GM19324 (cell line): ENCODE measurements around the gene GPC5.

Experiments
- ATAC-seq: cut with Tn5 transposase; IDR thresholded peaks from one replicate; pipeline ENCODE4 v1.9.1; 2021; ENCODE audit warnings: mild to moderate bottlenecking, moderate library complexity; ENCODE audit not compliant: unreplicated experiment, low FRiP score

The GPC5 gene

DNA sequence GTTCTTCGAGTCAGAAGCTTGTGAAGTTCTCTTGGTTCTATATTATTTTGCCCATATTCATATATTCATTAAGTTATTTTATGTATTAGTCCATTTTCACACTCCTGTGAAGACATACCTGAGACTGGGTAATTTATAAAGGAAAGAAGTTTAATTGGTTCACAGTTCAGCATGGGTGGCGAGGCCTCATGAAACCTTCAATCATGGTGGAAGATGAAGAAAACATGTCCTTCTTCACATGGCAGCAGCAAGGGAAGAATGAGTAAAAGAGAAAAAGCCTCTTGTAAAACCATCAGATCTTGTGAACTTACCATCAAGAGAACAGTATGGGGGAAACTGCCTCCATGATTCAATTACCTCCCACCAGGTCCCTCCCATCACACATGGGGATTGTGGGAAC is 182.3 kb downstream of the GPC5 start:
- ATAC-seq = no peak

DNA sequence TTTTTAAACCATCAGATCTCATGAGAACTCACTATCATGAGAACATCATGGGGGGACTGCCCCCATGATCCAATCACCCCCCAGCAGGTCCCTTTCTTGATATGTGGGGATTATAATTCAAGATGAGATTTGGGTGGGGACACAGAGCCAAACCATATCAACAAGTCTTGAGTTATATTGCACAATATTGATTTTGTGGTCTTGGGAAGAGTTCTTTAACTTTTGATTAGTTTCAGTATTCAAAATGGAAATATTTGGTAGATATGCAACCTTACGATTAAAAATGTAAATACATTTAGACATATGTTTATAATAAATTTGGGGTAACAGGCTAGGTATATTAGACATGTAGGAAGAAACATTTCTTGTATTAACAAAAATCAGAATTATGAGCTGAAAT is 188.2 kb downstream of the GPC5 start:
- no peak for ATAC-seq

DNA sequence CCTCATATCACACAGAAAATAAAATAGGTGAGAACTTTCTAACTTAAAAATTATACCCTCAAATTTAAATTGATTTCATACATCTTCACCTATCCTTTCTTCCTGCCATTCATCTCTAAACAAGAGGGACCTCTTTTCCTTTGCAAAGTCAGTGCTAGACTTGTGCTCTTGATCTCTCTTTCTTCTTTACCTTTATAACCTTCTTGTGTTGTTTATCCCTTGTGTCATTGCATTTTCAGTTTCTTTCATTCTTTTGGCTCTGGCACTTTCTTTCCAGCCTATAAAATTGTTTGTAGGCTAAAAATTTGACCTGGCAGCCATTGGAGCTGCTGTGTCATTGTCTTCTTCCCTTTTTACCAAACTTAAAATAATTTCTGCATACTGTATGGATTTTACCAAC is 190.1 kb downstream of the GPC5 start:
- ATAC-seq = no peak

DNA sequence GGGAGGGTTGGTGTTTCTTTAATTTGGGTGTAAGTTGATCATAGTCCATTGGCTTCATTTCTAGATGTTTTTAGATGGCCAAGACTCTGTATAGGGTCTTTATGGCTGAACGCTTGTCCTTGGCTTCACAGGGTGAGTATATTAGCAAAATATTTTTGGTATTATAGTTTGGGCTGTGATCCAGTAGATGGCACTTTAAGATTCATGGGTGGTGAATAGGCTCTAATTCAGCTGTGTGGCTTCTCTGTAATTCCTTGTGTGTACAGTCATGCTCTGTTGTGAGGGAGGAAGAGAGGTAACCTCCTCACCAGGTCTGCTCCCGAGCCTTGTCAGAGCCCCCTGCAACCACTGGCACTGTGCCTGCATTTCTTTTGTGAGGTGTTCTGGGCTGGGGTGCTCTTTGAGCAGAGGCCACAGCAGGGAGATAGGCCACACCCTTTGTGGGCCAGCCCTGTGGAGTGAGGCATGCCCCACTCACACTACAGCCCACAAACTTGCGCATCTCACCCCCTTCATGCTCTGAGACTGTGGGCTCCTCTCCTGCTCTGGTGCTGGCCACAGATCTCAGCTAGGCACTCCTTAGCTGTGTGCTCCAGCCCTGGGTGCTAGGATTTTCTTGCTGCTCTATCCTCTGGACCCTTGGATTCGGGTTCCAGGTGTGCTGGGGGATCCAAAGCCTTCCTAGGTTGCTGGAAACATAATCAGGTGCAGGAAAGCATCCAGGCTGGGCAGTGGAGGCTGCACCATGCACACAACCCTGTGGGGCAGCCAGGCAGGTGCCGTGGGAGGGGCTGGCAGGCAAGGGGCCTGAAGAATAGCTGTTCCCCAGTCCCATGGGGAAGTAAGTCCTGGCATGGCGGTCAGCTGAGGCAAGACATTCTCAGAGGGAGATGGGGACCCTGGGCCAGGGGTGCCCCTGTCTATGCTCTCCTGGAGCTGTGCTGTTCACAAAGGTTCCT is 193.9 kb downstream of the GPC5 start:
- ATAC-seq = no peak

DNA sequence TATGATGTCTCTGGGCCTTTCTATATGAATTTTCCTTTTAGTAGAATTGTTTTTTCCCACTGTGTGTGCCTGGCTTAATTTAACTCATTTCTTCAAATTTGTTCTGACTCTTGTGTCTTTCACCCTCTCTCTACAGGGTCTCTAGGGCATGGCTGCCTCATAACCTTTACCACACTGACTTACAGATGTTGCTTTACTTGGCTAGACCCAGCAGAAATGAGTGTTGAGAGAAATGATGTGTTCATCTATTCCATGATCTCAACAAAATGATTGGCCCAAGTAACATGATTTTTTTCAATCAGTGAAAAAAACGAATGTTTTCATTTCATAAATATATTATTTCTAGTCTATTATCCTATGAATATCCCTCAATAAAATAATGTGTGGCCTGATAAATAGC is 195.0 kb downstream of the GPC5 start:
- ATAC-seq = no peak

DNA sequence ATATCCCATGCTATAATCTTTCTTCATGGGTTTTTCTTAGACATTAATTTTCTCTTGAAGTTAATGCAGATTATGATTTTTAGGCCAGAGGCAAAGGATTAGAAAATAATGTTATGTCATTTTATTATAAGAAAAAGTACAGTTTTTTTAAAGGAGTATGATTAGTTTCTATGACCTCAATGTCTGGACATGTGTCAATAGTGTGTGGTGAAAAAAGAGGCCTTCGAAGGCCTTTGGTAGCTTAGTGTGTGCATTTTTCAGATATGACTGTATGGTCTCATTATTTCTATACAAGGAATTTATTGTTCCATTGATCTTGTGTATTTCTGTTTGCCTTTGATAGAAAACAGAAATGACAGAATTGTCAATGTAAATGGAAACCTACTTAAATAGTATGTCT is 195.6 kb downstream of the GPC5 start:
- no peak for ATAC-seq

DNA sequence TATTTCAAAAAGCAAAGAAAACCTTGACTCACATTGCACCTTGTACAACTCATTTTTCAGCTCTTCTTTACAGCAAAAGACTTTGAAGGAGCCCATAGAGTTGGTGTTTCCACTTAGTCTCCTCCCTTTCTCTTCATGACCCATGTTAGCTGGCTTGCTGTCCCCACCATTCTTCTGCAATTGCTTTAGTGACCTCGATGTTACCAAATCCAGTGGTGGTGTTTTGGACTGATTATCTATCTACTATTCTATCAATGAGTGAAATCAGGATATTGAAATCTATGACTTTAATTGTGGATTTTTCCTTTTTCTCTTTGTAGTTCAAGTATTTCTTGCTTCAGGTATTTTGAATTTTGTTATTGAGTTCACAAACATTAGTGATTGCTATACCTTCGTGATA is 197.3 kb downstream of the GPC5 start:
- ATAC-seq = no peak

DNA sequence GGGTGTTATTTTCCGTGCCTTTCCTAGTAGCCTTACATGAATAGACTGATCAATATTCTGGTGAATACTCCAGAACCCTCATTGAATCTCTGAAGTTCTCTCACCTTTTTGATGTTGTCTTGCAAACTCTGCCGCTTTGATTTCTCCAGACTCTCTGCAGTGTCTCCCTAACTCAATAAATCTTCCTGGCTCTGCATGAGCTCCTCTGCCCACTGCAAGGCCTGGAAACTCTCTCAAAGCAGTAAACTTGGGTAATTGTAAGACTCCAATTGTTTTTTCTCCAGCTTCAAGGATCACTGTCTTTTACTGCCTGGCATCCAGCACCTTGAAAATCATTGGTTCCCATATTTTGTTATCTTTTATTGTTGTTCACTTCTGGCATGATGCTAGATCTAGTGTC is 198.4 kb downstream of the GPC5 start:
- no peak for ATAC-seq

DNA sequence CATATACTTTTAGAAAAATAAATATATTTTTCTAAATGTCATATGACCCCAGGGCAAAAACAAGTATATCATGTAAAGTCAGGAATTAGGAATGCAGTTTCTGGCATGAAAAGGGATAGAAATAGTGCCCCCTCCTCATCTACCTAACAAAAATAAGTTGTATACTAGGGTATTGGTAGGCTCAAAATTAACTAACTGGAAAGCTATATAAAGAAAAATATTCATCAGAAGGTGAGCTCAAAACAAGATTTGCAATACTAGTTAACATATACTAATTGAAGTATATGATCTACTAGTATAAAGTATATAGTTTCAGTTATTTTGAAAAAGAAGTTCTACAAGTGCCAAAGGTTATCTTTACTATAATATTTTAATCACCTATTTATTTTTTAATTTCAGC is 200.2 kb downstream of the GPC5 start:
- ATAC-seq = no peak

DNA sequence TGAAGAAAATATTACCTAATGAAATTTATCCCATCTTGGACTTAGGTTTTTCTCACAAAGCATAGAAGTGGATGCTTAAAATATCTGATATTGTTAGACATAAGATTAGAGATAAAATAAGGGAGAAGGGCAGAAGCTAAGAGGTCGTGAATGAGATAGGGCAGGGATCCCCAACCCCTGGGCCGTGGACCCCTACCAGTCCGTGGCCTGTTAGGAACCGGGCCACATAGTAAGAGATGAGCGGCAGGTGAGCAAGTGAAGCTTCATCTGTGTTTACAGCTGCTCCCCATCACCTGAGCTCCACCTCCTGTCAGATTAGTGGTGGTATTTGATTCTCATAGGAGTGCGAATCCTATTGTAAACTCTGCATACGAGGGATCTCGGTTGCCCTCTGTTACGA is 202.9 kb downstream of the GPC5 start:
- no peak for ATAC-seq

DNA sequence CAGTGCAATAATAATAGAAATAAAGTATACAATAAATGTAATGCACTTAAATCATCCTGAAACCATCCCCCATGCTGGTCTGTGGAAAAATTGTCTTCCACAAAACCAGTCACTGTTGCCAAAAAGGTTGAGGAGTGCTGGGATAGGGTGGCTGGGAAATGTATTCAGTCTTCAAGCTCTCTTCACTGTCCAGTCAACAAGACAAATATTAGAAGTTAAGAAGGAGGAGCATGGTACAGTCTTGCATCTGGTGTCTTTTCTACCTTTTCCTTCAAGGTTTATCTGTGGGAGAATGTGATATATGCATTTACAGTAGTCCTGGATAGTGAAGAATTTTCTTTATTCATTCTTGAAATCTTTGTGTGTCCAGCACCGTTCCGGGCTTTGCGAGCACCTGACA is 203.4 kb downstream of the GPC5 start:
- ATAC-seq = no peak

DNA sequence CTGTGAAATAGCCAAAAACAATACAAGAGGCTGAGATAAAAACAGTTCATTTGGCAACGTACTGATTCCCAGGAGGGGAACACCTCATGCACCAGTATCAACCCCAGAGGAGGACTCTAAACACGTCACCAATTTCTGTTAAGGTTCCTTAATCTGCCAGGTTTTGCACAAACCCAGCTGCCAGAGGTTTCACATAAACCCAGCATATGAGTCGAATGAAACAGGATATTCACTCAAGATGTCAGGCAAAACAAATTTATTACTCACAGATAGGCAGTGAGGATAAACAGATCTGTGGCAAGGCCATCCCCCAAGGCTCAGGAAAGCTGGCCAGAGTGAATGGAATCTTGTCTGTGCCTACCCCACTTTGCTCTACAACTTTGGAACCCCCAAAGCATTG is 210.9 kb downstream of the GPC5 start:
- no peak for ATAC-seq

DNA sequence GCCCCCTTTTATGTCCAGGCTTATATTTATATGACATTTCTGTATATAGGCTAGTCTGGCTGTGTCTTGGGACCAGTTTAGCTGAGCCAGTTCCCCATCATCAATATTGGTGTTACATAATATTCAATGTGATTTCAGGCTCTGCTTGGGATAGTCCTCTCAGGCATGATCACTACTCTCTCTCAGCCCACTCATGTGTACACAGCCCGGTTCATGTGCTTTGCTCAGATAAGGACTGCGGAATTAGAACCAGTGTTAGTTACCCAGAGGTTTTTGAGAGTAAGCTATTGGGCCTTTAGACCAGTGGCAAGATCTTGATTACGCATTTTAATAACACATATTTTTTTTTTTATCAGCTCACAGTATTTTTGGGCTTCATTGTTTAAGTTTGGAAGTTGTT is 219.9 kb downstream of the GPC5 start:
- ATAC-seq = no peak

DNA sequence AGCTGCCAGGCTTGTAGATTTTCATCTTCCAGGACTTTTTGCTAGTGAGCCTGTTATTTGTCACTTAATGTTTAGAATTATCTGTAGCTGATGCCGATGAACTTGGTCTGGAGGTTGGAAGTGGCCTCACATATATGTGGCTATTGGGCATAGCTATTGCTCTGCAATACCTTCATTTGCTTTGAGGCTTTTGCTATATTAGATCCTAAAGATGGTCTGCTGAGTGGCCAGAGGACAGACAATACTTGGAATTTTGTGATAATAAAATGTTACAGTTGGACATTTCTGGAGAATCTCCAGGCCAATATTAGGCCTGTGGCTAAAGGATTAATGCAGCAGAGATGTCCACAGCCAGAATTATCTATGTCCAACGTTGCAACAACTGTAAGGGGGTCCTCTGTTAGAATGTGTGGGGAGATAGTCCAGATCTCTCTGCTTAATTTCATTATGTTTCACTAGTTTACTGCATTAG is 222.3 kb downstream of the GPC5 start:
- ATAC-seq = no peak

DNA sequence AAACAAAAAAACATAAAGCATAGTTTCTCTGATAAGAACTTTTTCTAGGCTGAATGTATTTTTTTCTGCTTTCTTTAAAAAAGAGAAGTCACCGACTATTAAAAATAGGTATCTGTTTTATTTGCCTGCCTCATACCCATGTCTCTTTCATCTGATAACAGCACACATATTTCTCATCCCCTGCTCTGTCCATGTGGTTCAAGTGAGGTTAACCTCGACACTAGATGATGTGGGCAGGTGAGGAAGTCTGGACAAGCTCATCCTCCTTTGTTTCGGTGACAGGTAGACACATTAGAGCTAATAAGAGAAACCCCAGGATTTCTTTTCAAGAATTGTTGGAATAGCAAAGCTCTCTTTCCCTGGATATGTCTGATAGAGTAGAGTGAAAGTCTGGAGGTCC is 222.7 kb downstream of the GPC5 start:
- no peak for ATAC-seq

DNA sequence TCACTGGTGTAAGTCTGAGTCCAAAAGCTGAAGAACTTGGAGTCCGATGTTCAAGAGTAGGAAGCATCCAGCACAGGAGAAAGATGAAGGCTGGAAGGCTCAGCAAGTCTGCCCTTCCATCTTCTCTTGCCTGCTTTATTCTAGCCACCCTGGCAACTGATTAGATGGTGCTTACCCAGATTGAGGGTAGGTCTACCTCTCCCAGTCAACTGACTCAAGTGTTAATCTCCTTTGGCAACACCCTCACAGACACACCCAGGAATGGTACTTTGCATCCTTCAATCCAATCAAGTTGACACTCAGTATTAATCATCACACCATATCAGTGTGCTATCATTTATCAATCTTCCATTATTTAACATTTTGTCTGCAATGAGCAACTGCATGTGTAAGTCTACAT is 223.5 kb downstream of the GPC5 start:
- no peak for ATAC-seq

DNA sequence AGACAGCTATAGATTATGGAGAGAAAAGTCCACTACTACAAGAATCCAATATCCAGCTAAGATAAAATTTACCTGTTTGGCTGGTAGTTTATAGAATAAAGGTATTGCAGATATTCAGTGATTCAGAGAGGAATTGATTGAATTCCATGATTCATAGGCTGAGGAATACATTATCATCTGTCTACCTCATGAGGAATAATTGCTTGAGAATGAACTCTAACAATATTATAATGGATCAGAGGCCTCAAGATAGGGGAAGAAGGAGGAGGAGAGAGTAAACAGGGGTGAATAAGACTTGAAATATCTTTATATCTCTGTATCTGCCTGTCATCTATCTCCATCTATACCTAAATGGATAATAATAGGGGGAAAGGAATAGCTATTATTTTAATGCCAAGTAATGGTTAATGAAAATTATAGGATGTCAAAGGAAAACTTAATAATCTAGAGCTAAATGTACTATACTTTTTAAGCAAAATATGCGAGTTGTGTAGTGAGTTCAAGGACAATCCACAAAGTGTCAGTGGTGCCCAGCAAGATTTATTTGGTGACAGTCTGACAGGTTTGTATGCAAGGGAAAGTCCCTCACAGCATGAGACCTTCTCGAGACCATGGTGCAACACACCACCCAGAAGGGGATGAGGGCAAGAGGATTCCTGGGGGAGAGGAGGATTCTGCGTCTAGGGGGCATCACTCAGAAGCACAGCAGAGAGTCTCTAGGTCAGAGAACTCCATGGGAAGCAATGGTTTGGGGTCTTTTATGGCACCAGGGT is 224.5 kb downstream of the GPC5 start:
- no peak for ATAC-seq

DNA sequence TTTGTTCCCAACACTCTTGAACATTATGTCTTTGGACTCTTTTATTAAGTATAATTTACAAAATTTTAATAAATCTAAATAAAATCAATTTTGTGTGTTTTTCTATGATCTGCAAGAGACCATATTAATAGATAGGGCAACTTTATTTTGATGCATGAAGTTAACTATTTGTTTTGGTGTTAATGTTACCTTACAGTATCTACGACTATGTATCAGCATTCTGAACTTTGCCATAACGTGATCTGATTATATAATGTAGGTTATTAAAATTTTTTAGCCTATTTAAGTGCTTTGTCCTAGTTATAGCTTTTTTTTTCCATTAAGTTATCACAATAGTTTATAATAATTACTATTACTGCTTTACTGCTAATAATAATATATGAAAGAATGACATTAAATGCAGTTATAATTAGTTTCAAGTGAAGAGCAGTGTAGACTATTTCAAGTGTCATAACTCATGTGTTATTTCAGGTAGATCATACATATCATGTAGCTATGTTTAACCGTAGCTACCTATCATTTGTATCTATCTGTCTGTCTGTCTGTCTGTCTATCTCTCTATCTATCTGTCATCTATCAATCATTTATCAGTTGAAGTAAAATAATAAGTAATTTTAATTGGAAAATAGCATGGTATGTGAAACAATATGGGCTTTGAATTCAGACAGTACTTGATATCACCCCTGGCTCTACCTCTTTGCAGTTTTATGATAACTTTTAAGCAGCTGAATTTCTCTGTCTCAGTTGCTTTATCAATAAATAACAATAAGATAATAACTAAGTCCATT is 229.7 kb downstream of the GPC5 start:
- ATAC-seq = no peak

DNA sequence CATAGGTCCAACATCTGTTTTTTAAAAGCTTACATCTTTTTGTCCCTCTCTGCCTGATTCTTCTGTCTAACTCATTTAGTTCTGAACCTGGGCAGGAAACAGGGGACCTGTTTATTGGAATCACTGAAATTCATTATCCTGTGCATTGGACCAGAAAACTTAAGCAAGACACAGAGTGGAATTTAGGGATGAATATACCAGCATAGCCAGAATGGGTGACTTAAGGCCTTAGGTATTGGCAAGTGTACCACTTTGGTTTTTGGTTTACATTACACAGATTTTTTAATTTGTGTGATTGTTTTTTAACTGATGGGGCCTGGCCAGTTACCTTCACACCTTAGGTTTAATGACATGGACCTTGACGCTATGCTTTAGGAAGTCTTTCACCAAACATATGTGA is 232.5 kb downstream of the GPC5 start:
- ATAC-seq = no peak

DNA sequence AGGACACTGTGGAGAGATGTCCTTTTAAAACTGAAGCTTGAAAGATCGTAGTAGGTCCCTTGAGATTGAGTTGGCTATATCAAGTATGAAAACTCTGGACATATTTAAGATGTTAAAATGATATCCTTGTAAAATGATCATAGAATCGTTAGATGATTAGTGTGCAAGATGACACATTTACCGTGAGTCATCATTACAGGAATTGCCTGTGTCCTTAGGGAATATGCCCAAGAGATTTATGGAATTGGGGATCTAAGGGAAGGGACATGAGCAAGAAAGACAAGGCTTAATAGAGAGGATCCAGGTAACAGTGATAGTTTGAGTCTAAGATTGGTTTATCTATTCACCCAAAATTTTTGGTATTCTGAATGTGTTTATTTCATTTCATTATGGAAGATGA is 233.7 kb downstream of the GPC5 start:
- no peak for ATAC-seq

DNA sequence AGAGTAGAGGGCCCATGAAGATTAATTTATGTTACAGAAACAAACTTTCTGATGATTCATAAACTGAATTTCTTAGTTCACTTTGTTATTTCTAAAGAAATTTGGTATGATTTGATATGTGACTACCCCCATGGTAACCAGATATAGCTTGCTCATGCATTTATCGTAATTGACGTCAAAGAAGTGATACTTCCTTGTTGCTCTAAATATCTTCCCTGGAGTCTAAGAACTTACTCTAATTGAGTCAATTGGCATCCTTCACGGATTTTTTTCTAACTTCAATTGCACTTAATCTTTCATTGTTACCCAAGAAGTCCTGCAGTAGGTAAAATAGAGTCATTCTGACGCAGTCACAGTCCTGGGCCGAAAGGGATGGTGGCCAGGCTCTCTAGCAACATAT is 240.9 kb downstream of the GPC5 start:
- ATAC-seq = no peak
